ENCODE results near the gene PTPN14.
"Not testable (repeated sequence)": the region's sequence is repeated elsewhere in the genome, so short reads cannot be mapped to it uniquely, and the experiment has no call there.

The PTPN14 gene

DNA sequence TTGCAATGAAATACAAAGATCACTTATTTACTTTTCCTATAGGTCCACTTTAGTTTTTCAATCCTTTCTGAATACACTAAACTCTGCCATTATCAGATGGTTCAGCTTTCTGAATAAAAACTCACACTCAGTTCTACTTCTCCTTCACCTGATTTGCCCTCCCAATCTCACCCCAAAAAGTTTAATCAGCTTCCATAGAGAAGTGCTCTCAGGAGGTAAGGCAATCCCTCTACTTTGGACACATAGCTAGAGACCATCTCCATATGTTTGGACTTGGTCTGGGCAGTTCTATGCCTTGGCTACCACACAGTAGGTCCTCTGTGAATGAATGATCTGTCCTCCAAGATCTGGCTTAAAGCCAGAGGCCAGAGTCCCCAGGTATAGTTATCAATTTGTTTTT lies 40.9 kb downstream of the PTPN14 start:
- no peak for DNase-seq (ENCODE audit: low spot score)

- not testable (repeated sequence) for DNase-seq (ENCODE audit: low spot score)
Measured at GRCh38 chr1:214509622-214510021, 41.8 kb downstream of the PTPN14 start.

- DNase-seq (ENCODE audit: low spot score) = no peak
Measured at GRCh38 chr1:214506972-214507431, 44.4 kb downstream of the PTPN14 start.

- no peak for DNase-seq (ENCODE audit: low spot score)
Measured at GRCh38 chr1:214505134-214505533, 46.3 kb downstream of the PTPN14 start.

- DNase-seq (ENCODE audit: low spot score) = no peak
Measured at GRCh38 chr1:214504330-214504729, 47.1 kb downstream of the PTPN14 start.

- no peak for DNase-seq (ENCODE audit: low spot score)
Measured at GRCh38 chr1:214503553-214503952, 47.8 kb downstream of the PTPN14 start.

DNA sequence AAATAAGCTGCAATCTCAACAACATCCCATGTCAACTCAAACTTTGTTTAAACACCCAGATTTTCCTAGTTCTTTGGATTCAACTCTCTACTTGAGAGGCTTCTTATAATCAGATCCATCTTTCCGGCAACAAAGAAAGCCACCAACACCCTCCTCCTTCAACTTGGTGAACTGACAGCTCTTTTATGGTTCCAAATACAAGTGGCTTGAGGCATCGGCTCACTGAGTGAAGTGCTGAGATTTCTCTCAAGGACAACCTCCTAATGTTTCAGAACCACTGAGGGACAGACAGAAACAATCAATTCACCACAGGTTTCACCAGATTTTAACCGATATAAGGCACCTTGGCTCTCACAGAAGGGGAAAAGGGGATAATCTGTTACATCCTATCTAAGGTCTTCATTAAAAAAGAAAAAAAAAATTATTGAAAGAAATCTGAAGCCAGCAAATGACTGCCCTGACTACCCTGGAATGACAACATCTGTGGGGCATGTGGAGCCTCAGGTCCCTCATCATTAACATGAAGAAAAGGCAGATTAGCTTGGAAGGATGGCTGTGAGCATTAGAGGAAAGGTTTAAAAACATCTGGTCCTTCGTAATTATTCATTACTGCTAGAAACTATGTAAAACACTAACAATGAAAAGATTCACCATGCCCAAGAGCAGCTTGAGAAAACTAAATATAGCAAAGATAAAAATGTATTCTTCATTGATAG lies 50.9 kb downstream of the PTPN14 start:
- DNase-seq (ENCODE audit: low spot score) = no peak

- no peak for DNase-seq (ENCODE audit: low spot score)
Measured at GRCh38 chr1:214499732-214500131, 51.7 kb downstream of the PTPN14 start.

DNA sequence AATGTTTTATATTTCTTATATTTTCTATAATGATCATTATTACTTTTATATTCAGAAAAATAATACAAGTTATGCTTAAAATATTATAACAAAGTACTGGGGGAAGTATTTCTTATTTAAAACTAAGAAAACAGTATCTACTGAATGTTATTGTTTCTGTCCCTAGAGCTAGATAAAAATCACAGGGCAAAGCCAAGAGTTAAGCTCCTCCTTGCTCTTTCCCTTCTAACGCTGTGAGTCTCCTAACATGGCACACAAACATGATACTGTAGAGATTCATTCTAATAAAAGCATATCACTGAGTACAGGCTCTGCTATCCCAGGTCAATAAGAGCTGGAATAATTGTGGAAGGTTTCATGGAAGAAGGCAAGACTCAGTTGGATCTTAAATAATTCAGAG lies 53.4 kb downstream of the PTPN14 start:
- no peak for DNase-seq (ENCODE audit: low spot score)

GRCh38 chr1:214496126-214496525 lies 55.3 kb downstream of the PTPN14 start:
- no peak for DNase-seq (ENCODE audit: low spot score)

DNA sequence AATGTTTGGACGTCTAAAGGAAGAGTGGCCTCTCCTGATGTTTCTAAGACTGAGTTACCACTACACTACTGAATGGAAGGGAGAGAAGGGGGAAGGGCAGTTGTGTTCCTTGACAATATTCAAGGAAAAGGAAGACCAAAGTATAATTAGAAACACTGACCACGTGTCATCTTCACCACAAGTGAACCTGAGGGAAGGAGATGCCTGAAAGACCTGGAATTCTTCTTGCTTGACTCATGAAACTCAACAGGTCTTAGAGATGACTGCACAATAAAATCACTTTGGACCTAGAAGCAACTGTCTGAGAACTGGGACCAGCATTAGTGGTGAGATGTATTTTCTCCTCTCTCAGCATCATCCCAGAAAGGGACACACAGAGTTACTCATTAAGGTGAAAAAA lies 56.7 kb downstream of the PTPN14 start:
- DNase-seq (ENCODE audit: low spot score) = no peak

- DNase-seq (ENCODE audit: low spot score) = not testable (repeated sequence)
Measured at GRCh38 chr1:214494179-214494578, 57.2 kb downstream of the PTPN14 start.

DNA sequence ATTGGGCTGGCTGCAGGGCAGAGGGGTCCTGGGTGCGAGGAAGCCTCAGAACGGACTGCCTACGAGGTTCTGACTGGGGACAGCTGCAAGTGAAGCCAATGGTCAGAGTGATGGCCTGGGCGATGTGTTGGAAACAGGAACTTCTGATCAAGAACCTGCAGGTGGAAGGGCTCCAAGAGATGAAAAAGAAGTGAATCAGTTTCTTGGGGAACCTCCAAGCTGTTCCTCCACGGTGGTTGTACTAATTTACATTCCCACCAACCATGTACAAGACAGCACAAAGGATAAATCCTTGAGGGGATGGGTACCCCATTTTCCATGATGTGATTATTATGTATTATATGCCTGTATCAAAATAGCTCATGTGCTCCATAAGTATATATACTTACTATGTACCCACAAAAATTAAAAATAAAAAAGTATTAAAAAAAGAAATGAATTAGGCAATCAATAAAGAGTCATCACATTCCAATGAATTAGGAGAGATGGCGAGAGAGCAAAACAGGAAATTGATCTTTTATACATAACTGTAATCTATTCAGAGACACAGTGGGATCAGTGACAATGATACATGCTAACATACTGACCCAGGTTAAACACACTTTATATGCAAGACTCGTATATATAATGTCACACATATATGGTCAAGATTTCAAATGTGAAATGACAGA lies 58.1 kb downstream of the PTPN14 start:
- no peak for DNase-seq (ENCODE audit: low spot score)

GRCh38 chr1:214492401-214493075 lies 58.9 kb downstream of the PTPN14 start:
- DNase-seq (ENCODE audit: low spot score) = no peak

- no peak for DNase-seq (ENCODE audit: low spot score)
Measured at GRCh38 chr1:214491468-214492146, 59.8 kb downstream of the PTPN14 start.

DNA sequence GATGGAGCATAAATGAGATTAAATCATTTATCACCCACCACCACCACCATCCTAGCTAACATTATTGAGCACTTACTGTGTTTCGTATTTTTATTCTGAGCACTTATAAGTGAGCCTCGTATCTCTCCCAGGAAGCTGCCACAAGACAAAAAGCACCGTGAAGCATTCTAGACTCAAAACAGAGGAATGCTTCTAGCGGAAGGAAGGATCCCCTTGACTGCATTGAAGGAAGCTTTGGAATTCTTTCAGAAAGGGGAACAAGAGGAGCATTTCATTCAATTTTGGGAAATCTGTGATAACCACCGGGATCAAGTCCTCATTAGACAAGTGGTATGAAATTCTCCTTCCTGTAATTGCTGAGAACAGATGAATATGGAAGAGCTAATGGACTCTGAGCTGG lies 66.3 kb downstream of the PTPN14 start:
- DNase-seq (ENCODE audit: low spot score) = no peak

- not testable (repeated sequence) for DNase-seq (ENCODE audit: low spot score)
Measured at GRCh38 chr1:214483180-214483579, 68.2 kb downstream of the PTPN14 start.

DNA sequence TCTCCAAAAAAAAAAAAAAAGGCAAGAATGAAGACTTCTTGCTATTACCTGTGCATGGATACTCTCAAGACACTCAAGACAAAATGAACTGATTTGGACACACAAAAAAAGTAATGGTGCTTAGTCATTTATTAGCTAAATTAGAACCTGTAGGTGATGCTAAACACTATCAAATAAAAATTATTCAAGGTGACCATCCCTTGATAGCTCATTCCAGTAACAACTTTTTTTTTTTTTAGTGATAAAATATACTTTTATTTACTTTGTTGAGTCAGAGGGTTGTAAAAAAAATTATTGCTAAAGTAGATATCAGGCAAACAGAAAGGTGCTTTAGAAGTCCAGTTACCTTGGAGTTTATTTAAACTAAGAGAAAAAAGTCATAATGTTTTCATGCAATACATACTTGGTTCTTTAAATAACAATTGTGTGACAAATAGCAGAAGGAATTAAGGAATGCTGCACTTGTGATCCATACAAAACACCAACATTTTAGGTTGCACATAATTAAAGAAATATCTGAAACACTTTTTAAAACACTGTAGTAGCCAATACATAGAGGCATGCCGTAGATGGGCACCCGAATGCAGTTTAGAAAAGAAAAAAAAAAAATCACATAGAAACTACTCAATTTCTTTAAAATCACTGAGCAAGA lies 69.3 kb downstream of the PTPN14 start:
- not testable (repeated sequence) for DNase-seq (ENCODE audit: low spot score)

DNA sequence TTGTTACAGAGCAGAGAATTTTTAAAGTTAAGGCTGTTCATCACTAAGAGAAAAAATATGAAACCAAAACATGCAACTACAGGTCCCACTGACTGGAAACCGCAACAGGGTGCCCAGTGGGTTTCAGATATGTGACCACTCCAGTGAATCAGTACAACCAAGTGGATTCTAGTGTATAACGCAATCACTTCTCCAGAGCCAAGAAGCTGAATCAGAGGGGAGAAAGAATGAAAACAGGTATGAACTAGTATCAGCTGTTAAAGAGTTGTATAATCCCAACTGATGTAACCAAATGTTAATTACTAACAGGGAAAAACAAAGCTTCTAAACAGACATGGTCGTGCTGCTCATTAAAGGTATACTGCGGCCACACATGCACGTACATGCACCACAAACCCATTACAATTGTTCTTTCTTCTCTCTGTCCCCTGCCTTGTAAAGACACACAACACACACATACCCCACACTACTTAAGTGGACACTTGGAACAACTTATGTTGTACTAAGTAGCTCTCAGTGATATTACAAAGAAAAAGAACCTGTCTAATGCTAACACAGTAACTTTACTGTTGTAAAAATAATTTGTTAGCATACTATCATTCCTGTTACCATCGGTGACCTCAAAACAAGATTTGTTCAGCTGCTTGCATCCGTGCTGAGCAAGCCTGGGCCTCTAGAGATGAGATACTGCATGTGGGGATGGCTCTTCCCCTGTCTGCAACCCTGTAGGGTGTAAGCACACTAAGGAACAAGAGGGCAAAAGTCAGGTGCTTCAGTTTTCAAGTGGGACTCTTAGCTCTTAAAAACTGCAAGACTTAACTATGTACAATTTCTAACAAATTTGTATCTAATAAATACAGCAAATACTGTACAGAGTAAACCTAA lies 74.2 kb downstream of the PTPN14 start:
- DNase-seq (ENCODE audit: low spot score) = no peak

DNA sequence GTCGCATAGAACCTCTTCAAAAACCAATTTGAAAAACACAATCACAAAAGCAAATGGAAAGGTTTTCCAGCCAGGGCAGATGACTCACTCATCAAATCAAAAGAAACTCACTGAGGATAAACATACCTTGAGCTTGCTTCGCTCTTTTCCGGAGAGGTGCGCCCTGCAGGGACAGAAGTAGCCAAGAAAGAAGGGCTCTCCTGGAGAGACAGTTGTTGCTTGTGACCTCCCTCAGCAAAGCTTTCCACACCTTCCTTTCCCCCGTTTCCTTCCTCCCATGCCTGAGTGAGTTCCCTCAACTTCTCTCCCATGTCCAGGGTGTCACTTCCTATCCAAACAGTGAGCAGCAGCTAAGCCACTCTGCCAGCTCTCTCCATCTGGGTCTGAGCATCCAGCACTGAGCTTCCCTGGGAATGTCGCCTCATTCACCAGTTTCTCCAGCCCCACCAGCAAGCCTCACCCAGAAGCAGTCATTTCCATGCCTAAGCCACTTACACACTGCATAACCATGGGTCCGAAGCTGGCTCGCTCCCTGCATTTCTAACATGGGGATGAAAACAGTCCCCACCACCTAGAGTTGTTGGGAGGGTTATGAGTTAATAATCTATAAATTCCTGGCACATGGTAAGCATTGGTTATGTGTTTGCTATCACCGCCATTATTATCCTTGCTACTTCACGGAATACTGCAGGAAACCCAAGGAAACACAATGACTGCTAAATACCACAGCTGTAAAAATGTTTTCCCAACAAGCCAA lies 75.0 kb downstream of the PTPN14 start:
- DNase-seq (ENCODE audit: low spot score) = no peak
